Upper lobe of right lung (tissue), 1 donor: Measurements from ENCODE around the gene PRCD. TPM values are rescaled to one million over a fixed set of nuclear protein-coding genes. Genes with fewer than 3 reads are reported as not detected.
A peak's percentile ranks its signal among the peaks of the same experiment; 100 is the strongest.
"Not testable (repeated sequence)": the region's sequence is repeated elsewhere in the genome, so short reads cannot be mapped to it uniquely, and the experiment has no call there.

Experiments used
- ATAC-seq: fragments of 200-7000 bp; cut with Tn5 transposase; one replicate; pipeline ENCODE4 v1.9.1; 2020; ENCODE audit warnings: mild to moderate bottlenecking, moderate library complexity
- DNase-seq: peaks from one replicate; pipeline ENCODE4 v3.0.0-alpha.2; 2020
- H3K27ac ChIP-seq: fragments of 200-600 bp; one replicate; pipeline ENCODE4 v1.8.0; 2022
- H3K27me3 ChIP-seq: fragments of 200-600 bp; one replicate; pipeline ENCODE4 v1.8.0; 2022; ENCODE audit warnings: mild to moderate bottlenecking
- H3K36me3 ChIP-seq: fragments of 200-600 bp; one replicate; pipeline ENCODE4 v1.8.0; 2022
- H3K4me1 ChIP-seq: fragments of 200-600 bp; one replicate; pipeline ENCODE4 v1.8.0; 2022
- H3K4me3 ChIP-seq: fragments of 200-600 bp; one replicate; pipeline ENCODE4 v1.8.0; 2022; ENCODE audit warnings: mild to moderate bottlenecking
- H3K9me3 ChIP-seq: fragments of 200-600 bp; one replicate; pipeline ENCODE4 v1.8.0; 2022
- CTCF ChIP-seq: fragments of 200-600 bp; IDR thresholded peaks from one replicate; pipeline ENCODE4 v1.8.0; 2022; ENCODE audit warnings: antibody characterized with exemption
- intact Hi-C: fragments of 100-400 bp; cut with DNase I; formaldehyde crosslinking; loops from one replicate; pipeline ENCODE4 v1.11.0; 2022
- total RNA-seq: library from RNA; stranded (reverse); fragmentation: NEBNext Ultra II Directional; extraction: Animal tissue kit (Norgen Biotek cat#: 25700); gene quantifications from one replicate; pipeline ENCODE4 v1.2.1, GENCODE V29; 2021
- donor health status: DM: no; HTN: yes; CAD: no; lungs with severe emphysema.

Gene PRCD
- total RNA-seq, 1 donor from 2014 or later = 7.7 TPM

DNA sequence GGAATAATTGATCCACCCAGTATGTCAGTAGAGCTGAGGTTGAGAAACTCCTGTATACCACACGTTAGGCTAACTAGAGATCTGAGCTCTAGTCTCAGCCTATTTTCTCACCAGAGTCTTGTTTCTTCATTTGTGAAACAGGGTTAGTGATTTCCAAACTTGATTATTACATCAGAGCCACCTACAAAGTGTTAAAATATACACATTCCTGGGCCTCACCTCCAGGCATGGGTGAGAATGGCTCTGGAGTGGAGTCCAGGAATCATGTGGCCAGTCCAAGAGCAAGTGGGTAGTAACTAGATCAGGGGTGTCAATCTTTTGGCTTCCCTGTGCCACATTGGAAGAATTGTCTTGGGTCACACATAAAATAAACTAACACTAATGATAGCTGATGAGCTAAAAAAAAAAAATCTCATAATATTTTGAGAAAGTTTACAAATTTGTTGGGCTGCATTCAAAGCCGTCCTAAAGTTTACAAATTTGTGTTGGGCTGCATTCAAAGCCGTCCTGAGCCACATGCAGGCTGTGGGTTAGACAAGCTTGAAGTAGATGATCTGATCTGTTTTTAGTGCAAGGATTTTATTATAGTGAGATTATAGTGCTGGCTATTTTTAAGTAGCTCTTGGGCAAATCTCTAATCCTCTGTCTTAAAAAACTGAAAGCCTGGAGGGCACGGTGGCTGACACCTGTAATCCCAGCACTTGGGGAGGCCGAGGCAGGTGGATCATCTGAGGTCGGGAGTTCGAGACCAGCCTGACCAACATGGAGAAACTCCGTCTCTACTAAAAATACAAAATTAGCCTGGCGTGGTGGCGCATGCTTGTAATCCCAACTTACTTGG is 20.4 kb downstream of the PRCD start:
- Histone ChIP-seq H3K27ac (peak overlapping the region; percentile 68), H3K27me3 (no peaks in the 10 kb centered on the region), H3K36me3 (peaks cover 17% of the 10 kb centered on the region), H3K9me3 (no peaks in the 10 kb centered on the region), H3K4me1 (peaks cover 49% of the 10 kb centered on the region), H3K4me3 (no peak overlapping the region)
- DNase-seq (no peak), ATAC-seq (no peak)
- intact Hi-C loops = no loop called here
- no peak for TF ChIP-seq CTCF

DNA sequence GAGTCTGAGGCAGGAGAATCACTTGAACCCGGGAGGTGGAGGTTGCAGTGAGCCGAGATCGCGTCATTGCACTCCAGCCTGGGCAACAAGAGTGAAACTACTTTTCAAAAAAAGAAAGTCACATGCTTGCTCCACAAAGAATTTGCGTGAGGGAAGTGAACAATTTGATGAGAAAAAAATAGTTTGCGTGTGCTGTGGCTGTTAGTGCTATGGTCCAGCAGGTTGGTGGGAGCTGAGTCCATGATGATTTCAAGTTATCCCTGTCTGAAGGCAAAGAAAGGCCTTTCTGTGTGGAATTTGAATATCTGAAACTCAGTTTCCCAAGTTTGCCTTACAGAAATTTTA is 21.0 kb downstream of the PRCD start:
- no peaks in the 10 kb centered on the region for H3K9me3 ChIP-seq
- H3K4me1 ChIP-seq = peaks cover 49% of the 10 kb centered on the region
- H3K36me3 ChIP-seq = peaks cover 23% of the 10 kb centered on the region
- no peak for DNase-seq
- peak overlapping the region; percentile 68 for H3K27ac ChIP-seq
- no peak for TF ChIP-seq CTCF
- ATAC-seq = no peak
- H3K27me3 ChIP-seq = no peaks in the 10 kb centered on the region
- peak overlapping the region; percentile 26 for H3K4me3 ChIP-seq
- intact Hi-C loops = no loop called here

DNA sequence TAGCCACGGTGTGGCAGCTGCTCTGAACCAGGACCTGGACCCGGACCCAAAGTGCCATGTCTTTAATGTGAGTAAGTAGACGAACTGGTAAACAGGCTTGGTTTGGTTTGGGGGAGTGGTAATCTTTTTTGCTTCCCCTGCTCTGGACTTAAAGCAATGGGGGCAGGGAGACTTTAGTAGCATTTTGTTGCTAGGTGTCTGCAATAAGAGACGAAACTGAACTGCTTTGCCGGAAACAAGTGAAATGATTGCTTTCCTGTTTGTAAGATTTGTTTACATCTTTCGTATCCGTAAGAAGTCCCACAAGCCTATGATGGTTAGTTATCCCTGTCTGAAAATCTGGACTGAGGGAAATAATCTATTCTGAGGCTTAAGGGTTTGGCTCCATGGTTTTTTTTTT is 21.5 kb downstream of the PRCD start:
- no peaks in the 10 kb centered on the region for H3K27me3 ChIP-seq
- no peak for ATAC-seq
- intact Hi-C loops = no loop called here
- peaks cover 49% of the 10 kb centered on the region for H3K4me1 ChIP-seq
- peak overlapping the region; percentile 26 for H3K4me3 ChIP-seq
- no peak for TF ChIP-seq CTCF
- H3K36me3 ChIP-seq = peaks cover 27% of the 10 kb centered on the region
- DNase-seq = no peak
- no peaks in the 10 kb centered on the region for H3K9me3 ChIP-seq
- peak overlapping the region; percentile 68 for H3K27ac ChIP-seq

DNA sequence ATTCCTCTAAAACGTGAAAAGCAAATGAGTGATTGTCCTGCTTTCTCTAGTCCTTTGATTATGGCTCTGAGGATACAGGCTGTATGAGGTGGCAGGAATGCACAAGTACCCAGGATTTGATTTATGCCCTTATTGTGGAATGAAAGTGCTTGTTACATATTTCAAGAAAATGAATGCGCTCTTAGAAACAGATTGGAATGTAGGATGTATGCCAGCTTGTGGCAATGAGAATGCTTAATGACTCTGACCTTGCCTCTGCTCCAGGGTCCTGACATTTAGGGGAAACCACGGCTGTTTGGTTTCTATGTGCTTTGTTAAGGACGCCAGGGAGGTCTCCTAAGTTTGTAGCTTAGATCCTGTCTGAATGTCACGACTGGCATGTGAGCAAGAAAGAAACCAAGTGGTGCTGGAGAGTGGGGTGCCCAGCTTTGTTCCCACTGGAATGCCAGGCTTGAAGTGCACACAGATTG is 22.0 kb downstream of the PRCD start:
- Histone ChIP-seq H3K9me3 (no peaks in the 10 kb centered on the region), H3K36me3 (peaks cover 32% of the 10 kb centered on the region), H3K4me3 (no peak overlapping the region), H3K4me1 (peaks cover 48% of the 10 kb centered on the region), H3K27me3 (no peaks in the 10 kb centered on the region), H3K27ac (peak overlapping the region; percentile 68)
- TF ChIP-seq CTCF = no peak
- no peak for ATAC-seq
- DNase-seq = no peak
- intact Hi-C loops = no loop called here

- TF ChIP-seq CTCF = no peak
- no peak overlapping the region for H3K4me3 ChIP-seq
- H3K36me3 ChIP-seq = peaks cover 32% of the 10 kb centered on the region
- ATAC-seq (peak; percentile 5), DNase-seq (no peak)
- H3K9me3 ChIP-seq = no peaks in the 10 kb centered on the region
- H3K27ac ChIP-seq = no peak overlapping the region
- peaks cover 53% of the 10 kb centered on the region for H3K4me1 ChIP-seq
- H3K27me3 ChIP-seq = no peaks in the 10 kb centered on the region
- intact Hi-C loops = no loop called here
These were observed 22.9 kb downstream of the PRCD start for GRCh38 chr17:76562734-76563148.

DNA sequence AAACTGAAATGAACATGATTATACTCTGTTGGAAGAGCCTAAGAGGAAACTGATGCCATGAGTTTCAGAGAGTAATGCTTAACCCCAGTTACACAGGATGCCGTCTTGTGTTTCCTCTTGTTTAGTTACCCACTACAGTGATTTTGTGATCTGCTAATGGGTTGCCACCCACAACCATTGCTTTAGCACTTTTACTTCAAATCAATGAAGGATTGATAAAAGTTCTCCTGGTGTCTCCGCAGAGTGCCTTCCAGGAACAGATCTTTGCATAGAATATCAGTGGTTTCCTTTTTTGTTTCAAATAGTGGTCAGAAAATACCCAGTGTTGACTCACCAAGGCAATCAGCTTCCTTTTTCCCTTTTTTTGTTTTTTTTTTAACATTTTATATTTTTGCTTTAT is 23.5 kb downstream of the PRCD start:
- Histone ChIP-seq H3K4me1 (peaks cover 59% of the 10 kb centered on the region), H3K36me3 (peaks cover 32% of the 10 kb centered on the region)
- H3K27ac ChIP-seq, H3K9me3 ChIP-seq, intact Hi-C loops, H3K4me3 ChIP-seq, H3K27me3 ChIP-seq, ATAC-seq, DNase-seq: not testable (repeated sequence)

GRCh38 chr17:76564991-76565727 is 25.3 kb downstream of the PRCD start:
- H3K27ac ChIP-seq, intact Hi-C loops, H3K4me3 ChIP-seq, H3K9me3 ChIP-seq, ATAC-seq, H3K27me3 ChIP-seq, DNase-seq: not testable (repeated sequence)
- Histone ChIP-seq H3K36me3 (peaks cover 32% of the 10 kb centered on the region), H3K4me1 (peaks cover 41% of the 10 kb centered on the region)
